ENCODE results near the gene WIPF3.

GRCh38 chr7:29962035-29962434, 155.7 kb downstream of the WIPF3 start:
- no peak for TF ChIP-seq CTCF (IDR thresholded peaks at IDR 0.05 in 8 of 11, conservative IDR thresholded peaks at IDR 0.05 in 3 of 11)
- no peak for TF ChIP-seq POLR2A (IDR thresholded peaks at IDR 0.05)

Measured in spleen (tissue), 7 donors.